Panc1 (cell line): ENCODE data around the gene UGT1A5. TPM values are rescaled to one million over a fixed set of nuclear protein-coding genes. Genes with fewer than 3 reads are reported as not detected.

Experiments used
- ATAC-seq: fragments of 200-7000 bp; cut with Tn5 transposase; 2 replicates; pipeline ENCODE4 v1.9.1; 2020; ENCODE audit warnings: mild to moderate bottlenecking, moderate library complexity
- BruUV-seq: library from RNA; stranded (reverse); fragments of 400-500 nt; replicated peaks from 2 replicates; lab custom pipeline; 2021; lab: Mats Ljungman, UMichigan
- CTCF ChIA-PET: fragments of 300-600 bp; sonication (Branson Sonifier 250); formaldehyde crosslinking; loops from one replicate; lab custom pipeline; 2022; ENCODE audit warnings: antibody characterized with exemption; lab: Charles Lee
- POLR2A ChIA-PET: fragments of 300-600 bp; sonication (Branson Sonifier 250); formaldehyde crosslinking; loops from one replicate; lab custom pipeline; 2022; ENCODE audit warnings: antibody characterized with exemption; lab: Charles Lee
- DNase-seq: peaks from one replicate; pipeline ENCODE4 v3.0.0-alpha.2; 2010; ENCODE audit warnings: low read depth, low spot score
- H3K27ac ChIP-seq: 2 replicates; pipeline ENCODE4 v1.5.1; 2011; ENCODE audit warnings: mild to moderate bottlenecking, low read length, inconsistent platforms
- H3K27me3 ChIP-seq: fragments of 200-500 bp; sonication (Bioruptor generic); 2 replicates; pipeline ENCODE4 v1.6.0; 2014; ENCODE audit warnings: low read length, inconsistent platforms; ENCODE audit not compliant: control insufficient read depth, insufficient read depth
- H3K36me3 ChIP-seq: fragments of 200-500 bp; sonication (Bioruptor generic); 2 replicates; pipeline ENCODE4 v1.5.1; 2014; ENCODE audit warnings: inconsistent platforms, mild to moderate bottlenecking, low read length, moderate library complexity; ENCODE audit not compliant: control insufficient read depth, insufficient read depth
- H3K4me1 ChIP-seq: 2 replicates; pipeline ENCODE4 v1.5.1; 2011; ENCODE audit warnings: inconsistent platforms, mild to moderate bottlenecking, low read length, moderate library complexity; ENCODE audit not compliant: control insufficient read depth, insufficient read depth
- H3K4me3 ChIP-seq, 2 experiments: 2 replicates each; pipeline ENCODE4 v1.5.1; 2011 to 2012; ENCODE audit warnings: low read depth in 2 of 2, low read length in 2 of 2, mild to moderate bottlenecking in 2 of 2, inconsistent platforms in 1 of 2, moderate library complexity in 1 of 2
- H3K9me3 ChIP-seq: fragments of 200-500 bp; sonication (Bioruptor generic); 2 replicates; pipeline ENCODE4 v1.5.1; 2014; ENCODE audit warnings: low read depth, mild to moderate bottlenecking, inconsistent platforms, low read length, moderate library complexity; ENCODE audit not compliant: control insufficient read depth, insufficient read depth
- CTCF ChIP-seq: fragments of 450-650 bp; IDR thresholded peaks from 2 replicates; pipeline ENCODE4 v1.5.1; 2017; ENCODE audit warnings: mild to moderate bottlenecking
- POLR2AphosphoS5 ChIP-seq: IDR thresholded peaks from 2 replicates; pipeline ENCODE4 v1.6.1; 2012; ENCODE audit warnings: mild to moderate bottlenecking, low read depth, low read length, moderate library complexity
- REST ChIP-seq, 2 experiments: IDR thresholded peaks; 2 replicates each; pipeline ENCODE4 v1.6.1; 2011 to 2012; ENCODE audit warnings: low read depth in 2 of 2, control low read depth in 1 of 2, low read length in 1 of 2, mild to moderate bottlenecking in 1 of 2, moderate library complexity in 1 of 2; ENCODE audit not compliant: insufficient read depth in 1 of 2
- SIN3A ChIP-seq: IDR thresholded peaks from 2 replicates; pipeline ENCODE4 v1.6.1; 2012; ENCODE audit warnings: low read depth, mild to moderate bottlenecking, low read length, moderate library complexity, borderline replicate concordance; ENCODE audit not compliant: insufficient read depth
- TCF7L2 ChIP-seq: IDR thresholded peaks from 2 replicates; pipeline ENCODE4 v1.6.1; 2011; ENCODE audit warnings: mild to moderate bottlenecking, low read depth, low read length, inconsistent platforms
- in situ Hi-C: cut with HindIII; loops from 2 replicates; pipeline ENCODE4 v1.10.0; 2016; ENCODE audit warnings: low sequenced_read_pairs, low pct_unique_long_range_greater_than_20kb
- intact Hi-C: fragments of 100-400 bp; cut with micrococcal nuclease; formaldehyde crosslinking; loops from one replicate; pipeline ENCODE4 v1.10.0; 2022; ENCODE audit not compliant: unreplicated experiment
- total RNA-seq: library from RNA; stranded (reverse); gene quantifications from one replicate; pipeline ENCODE4 v1.2.1, GENCODE V29; 2021; ENCODE audit not compliant: unreplicated experiment

UGT1A5 gene
- total RNA-seq, 1 experiment from 2014 or later = not detected

- H3K36me3 ChIP-seq = no peaks in the 10 kb centered on the region
- H3K27ac ChIP-seq = no peak overlapping the region
- ATAC-seq (no peak), DNase-seq (no peak)
- no peaks in the 10 kb centered on the region for H3K4me1 ChIP-seq
- POLR2A ChIA-PET = no interaction called here
- in situ Hi-C loops (no loop called here), intact Hi-C loops (no loop called here)
- TF ChIP-seq SIN3A (no peak), TCF7L2 (no peak), POLR2AphosphoS5 (no peak), CTCF (no peak), REST (IDR thresholded peaks at IDR 0.05; ENCODE audit: insufficient read depth in 1 of 2, low read depth in 2 of 2, low read length in 1 of 2) (no peak)
- no peak overlapping the region for H3K4me3 ChIP-seq
- CTCF ChIA-PET = no interaction called here
- BruUV-seq = no TSS peak
- no peaks in the 10 kb centered on the region for H3K9me3 ChIP-seq
- no peaks in the 10 kb centered on the region for H3K27me3 ChIP-seq
Measured at GRCh38 chr2:233811732-233812131, 99.0 kb downstream of the UGT1A5 start.

- no TSS peak for BruUV-seq
Measured at GRCh38 chr2:233813236-233814055, 100.7 kb downstream of the UGT1A5 start.

More at GRCh38 chr2:233813236-233814055, 100.7 kb downstream of the UGT1A5 start:
- Histone ChIP-seq H3K36me3 (no peaks in the 10 kb centered on the region), H3K4me3 (no peak overlapping the region), H3K4me1 (no peaks in the 10 kb centered on the region), H3K27me3 (no peaks in the 10 kb centered on the region), H3K27ac (no peak overlapping the region), H3K9me3 (no peaks in the 10 kb centered on the region)
- intact Hi-C loops (no loop called here), in situ Hi-C loops (no loop called here)
- TF ChIP-seq CTCF (no peak), SIN3A (no peak), TCF7L2 (no peak), POLR2AphosphoS5 (no peak), REST (IDR thresholded peaks at IDR 0.05; ENCODE audit: insufficient read depth in 1 of 2, low read depth in 2 of 2, low read length in 1 of 2) (no peak)
- no peak for DNase-seq
- ATAC-seq = no peak
- ChIA-PET CTCF (no interaction called here), POLR2A (no interaction called here)
